Activated CD8-positive, alpha-beta memory T cell treated with anti-CD3 and anti-CD28 coated beads, Interleukin-2, amount 50 U/mL, for 1 hour (primary cell): Measurements from ENCODE around the gene BPTF.
"Not testable (repeated sequence)": the region's sequence is repeated elsewhere in the genome, so short reads cannot be mapped to it uniquely, and the experiment has no call there.

Experiments used
- DNase-seq: peaks from one replicate; pipeline ENCODE4 v3.0.0-alpha.2; 2020; ENCODE audit errors: extremely low read depth

BPTF gene

GRCh38 chr17:67963145-67963572, 137.9 kb downstream of the BPTF start:
- DNase-seq, result peak; percentile 37

- DNase-seq, result no peak
Measured at GRCh38 chr17:67970783-67971182, 145.5 kb downstream of the BPTF start.

GRCh38 chr17:67974185-67974584, 148.9 kb downstream of the BPTF start:
- DNase-seq, result no peak

- DNase-seq, result no peak
Measured at GRCh38 chr17:67974598-67975066, 149.3 kb downstream of the BPTF start.

- DNase-seq, result not testable (repeated sequence)
Measured at GRCh38 chr17:67976306-67976705, 151.0 kb downstream of the BPTF start.

GRCh38 chr17:67980456-67980855, 155.2 kb downstream of the BPTF start:
- no peak for DNase-seq

GRCh38 chr17:67980883-67981282, 155.6 kb downstream of the BPTF start:
- DNase-seq, result not testable (repeated sequence)

GRCh38 chr17:67982034-67982640, 156.8 kb downstream of the BPTF start:
- DNase-seq, result no peak

- no peak for DNase-seq
Measured at GRCh38 chr17:67982686-67983382, 157.5 kb downstream of the BPTF start.

GRCh38 chr17:67983383-67983688, 158.0 kb downstream of the BPTF start:
- DNase-seq, result no peak

GRCh38 chr17:67990909-67991308, 165.6 kb downstream of the BPTF start:
- DNase-seq, result no peak

- DNase-seq, result no peak
Measured at GRCh38 chr17:67992548-67993152, 167.3 kb downstream of the BPTF start.

GRCh38 chr17:67993153-67993997, 168.1 kb downstream of the BPTF start:
- no peak for DNase-seq

GRCh38 chr17:67993998-67994361, 168.7 kb downstream of the BPTF start:
- no peak for DNase-seq

- no peak for DNase-seq
Measured at GRCh38 chr17:67994817-67995569, 169.7 kb downstream of the BPTF start.

GRCh38 chr17:67995570-67996263, 170.4 kb downstream of the BPTF start:
- no peak for DNase-seq

- DNase-seq, result not testable (repeated sequence)
Measured at GRCh38 chr17:67996301-67997171, 171.2 kb downstream of the BPTF start, which contains the start of gene C17orf58. C17orf58 (minus strand) TSS chr17:67996469; CDS start chr17:67996198, 271 bp downstream.

GRCh38 chr17:67998466-67998865, 173.2 kb downstream of the BPTF start:
- DNase-seq, result no peak

GRCh38 chr17:67999291-67999911, 174.1 kb downstream of the BPTF start:
- DNase-seq, result no peak
